22Rv1 (cell line): ENCODE results near the gene CCR4.

Experiments used
- ZFX ChIP-seq: fragments of 450-650 bp; IDR thresholded peaks from 2 replicates; pipeline ENCODE4 v1.6.1; 2017; ENCODE audit warnings: antibody characterized with exemption, borderline replicate concordance
- TF ChIP-seq, protein P1 (sequence below): fragments of 450-650 bp; IDR thresholded peaks from 2 replicates; pipeline ENCODE4 v1.5.1; 2017; ENCODE audit warnings: mild to moderate bottlenecking

DNA sequence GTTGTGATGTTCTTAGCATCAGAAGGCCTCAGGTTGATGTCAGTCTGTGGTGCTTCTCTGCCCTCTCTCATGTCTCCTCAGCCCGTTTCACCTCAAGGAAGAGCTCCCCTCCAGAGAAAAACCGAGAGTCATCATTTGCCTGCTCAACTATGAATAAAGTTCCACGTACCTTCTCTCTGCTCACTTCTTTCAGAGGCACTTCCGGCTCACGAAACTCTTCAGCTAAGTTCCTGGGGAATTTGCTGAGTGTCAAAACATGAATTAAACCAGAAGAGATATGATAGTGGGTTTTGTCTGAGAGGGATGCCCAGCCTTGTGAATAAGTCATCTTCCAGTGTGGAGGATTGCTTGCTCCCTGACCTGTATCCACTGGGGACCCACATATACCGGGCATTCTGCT is 37.7 kb downstream of the CCR4 start:
- TF ChIP-seq, protein P1, sequence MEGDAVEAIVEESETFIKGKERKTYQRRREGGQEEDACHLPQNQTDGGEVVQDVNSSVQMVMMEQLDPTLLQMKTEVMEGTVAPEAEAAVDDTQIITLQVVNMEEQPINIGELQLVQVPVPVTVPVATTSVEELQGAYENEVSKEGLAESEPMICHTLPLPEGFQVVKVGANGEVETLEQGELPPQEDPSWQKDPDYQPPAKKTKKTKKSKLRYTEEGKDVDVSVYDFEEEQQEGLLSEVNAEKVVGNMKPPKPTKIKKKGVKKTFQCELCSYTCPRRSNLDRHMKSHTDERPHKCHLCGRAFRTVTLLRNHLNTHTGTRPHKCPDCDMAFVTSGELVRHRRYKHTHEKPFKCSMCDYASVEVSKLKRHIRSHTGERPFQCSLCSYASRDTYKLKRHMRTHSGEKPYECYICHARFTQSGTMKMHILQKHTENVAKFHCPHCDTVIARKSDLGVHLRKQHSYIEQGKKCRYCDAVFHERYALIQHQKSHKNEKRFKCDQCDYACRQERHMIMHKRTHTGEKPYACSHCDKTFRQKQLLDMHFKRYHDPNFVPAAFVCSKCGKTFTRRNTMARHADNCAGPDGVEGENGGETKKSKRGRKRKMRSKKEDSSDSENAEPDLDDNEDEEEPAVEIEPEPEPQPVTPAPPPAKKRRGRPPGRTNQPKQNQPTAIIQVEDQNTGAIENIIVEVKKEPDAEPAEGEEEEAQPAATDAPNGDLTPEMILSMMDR = no peak
- TF ChIP-seq ZFX = no peak
